NB4 (cell line): ENCODE measurements around the gene CABLES2.

Experiments
- DNase-seq: peaks from one replicate; pipeline ENCODE4 v3.0.0; 2010; ENCODE audit warnings: low read depth
- H3K4me3 ChIP-seq: one replicate; pipeline ENCODE4 v1.5.1; 2011; ENCODE audit warnings: mild to moderate bottlenecking, low read depth, low read length, moderate library complexity
- MYC ChIP-seq: IDR thresholded peaks from 2 replicates; pipeline ENCODE4 v1.6.1; 2011; ENCODE audit warnings: low read depth, low read length
- POLR2A ChIP-seq: IDR thresholded peaks from 2 replicates; pipeline ENCODE4 v1.6.1; 2011; ENCODE audit warnings: mild to moderate bottlenecking; ENCODE audit not compliant: insufficient read length; ENCODE audit errors: extremely low read depth
- TF ChIP-seq, protein P1 (sequence below): IDR thresholded peaks from 2 replicates; pipeline ENCODE4 v1.6.1; 2011; ENCODE audit warnings: low read depth, low read length
- TF ChIP-seq, protein P2 (sequence below): IDR thresholded peaks from one replicate; pipeline ENCODE4 v1.5.1; 2012; ENCODE audit warnings: low read depth, low read length

Gene CABLES2

DNA sequence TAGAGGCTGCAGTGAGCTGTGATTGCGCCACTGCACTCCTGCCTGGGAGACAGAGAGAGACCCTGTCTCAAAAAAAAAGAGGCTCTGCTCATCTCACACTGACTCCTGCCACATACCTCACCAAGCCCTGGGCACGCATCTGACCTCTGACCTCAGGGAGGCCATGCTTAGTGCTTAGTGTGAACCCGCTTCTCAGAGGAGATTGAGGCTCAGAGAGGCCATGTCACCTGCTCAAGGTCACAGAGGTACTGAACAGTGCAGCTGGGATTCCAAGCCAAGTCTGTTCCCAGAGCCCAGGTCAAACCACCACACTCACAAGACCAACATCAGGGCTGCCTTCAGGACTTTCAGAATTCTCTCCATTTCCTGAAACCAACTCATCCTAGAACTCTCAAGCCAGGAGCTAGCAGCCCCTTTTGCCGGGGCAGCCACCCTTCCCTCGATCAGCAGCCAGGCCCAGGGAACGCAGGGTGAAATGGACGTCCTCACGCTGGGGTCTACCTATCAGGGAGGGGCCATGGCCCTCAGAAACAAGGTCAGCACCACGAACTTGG, 2.9 kb downstream of the CABLES2 start:
- no peak for DNase-seq
- H3K4me3 ChIP-seq, result no peak overlapping the region
- TF ChIP-seq POLR2A, result no peak
- TF ChIP-seq MYC, result no peak
- TF ChIP-seq, protein P1, sequence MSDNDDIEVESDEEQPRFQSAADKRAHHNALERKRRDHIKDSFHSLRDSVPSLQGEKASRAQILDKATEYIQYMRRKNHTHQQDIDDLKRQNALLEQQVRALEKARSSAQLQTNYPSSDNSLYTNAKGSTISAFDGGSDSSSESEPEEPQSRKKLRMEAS, result no peak
- TF ChIP-seq, protein P2, sequence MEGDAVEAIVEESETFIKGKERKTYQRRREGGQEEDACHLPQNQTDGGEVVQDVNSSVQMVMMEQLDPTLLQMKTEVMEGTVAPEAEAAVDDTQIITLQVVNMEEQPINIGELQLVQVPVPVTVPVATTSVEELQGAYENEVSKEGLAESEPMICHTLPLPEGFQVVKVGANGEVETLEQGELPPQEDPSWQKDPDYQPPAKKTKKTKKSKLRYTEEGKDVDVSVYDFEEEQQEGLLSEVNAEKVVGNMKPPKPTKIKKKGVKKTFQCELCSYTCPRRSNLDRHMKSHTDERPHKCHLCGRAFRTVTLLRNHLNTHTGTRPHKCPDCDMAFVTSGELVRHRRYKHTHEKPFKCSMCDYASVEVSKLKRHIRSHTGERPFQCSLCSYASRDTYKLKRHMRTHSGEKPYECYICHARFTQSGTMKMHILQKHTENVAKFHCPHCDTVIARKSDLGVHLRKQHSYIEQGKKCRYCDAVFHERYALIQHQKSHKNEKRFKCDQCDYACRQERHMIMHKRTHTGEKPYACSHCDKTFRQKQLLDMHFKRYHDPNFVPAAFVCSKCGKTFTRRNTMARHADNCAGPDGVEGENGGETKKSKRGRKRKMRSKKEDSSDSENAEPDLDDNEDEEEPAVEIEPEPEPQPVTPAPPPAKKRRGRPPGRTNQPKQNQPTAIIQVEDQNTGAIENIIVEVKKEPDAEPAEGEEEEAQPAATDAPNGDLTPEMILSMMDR, result no peak

DNA sequence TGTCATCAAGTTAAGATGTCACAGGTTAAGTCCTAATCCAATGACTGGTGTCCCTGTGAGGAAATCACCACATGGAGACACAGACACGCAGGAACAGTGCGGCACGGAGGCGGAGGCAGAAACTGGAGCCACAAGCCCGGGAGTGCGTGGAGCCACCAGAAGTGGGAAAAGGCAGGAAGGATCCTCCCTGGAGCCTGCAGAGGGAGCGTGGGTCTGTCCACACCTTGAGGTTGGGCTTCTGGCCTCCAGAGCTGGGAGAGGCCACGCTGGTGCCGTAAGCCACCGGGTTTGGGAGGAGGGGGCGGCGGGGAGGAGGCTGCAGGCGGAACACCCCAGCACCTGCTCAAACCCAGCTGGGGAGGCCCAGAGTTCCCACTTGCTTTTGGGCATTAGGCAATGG, 3.8 kb downstream of the CABLES2 start:
- no peak for DNase-seq
- TF ChIP-seq MYC (no peak), POLR2A (no peak)
- TF ChIP-seq, protein P2, result no peak
- TF ChIP-seq, protein P1, result no peak
- H3K4me3 ChIP-seq, result no peak overlapping the region

DNA sequence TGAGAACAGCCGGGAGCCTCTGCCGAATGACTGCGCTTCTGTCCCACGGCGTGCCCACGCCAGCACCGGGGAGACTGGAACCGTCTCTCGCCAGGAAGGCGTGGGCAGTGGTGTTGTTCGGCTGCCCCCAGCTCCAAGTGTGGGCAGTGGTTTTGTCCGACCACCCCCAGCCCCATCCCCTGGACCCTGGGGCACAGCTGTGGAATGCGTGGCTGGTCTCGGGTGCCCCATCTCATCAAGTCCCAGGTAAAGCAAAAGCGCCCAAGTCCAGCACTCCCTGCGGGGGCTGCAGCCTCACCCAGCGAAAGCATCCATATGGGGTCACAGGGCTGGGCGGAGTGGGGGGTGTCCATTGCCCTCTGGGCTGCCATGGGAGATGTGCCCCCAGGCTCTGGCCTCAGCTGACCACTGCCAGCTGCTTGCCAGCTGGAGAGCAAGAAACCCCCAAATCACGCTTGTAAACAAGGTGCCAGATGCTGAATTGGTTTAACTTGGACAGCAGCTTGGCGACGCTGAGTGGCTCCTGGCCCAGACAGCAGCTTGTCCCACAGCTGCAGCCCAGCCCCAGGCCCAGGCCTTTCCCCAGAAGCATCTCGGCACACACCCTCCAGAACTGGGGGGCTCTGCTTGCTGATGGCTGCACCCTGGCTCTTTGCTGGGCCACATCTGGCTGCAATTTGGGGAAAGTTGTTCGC, 4.5 kb downstream of the CABLES2 start:
- H3K4me3 ChIP-seq, result no peak overlapping the region
- TF ChIP-seq, protein P2, result no peak
- TF ChIP-seq, protein P1, result no peak
- no peak for TF ChIP-seq POLR2A
- no peak for DNase-seq

DNA sequence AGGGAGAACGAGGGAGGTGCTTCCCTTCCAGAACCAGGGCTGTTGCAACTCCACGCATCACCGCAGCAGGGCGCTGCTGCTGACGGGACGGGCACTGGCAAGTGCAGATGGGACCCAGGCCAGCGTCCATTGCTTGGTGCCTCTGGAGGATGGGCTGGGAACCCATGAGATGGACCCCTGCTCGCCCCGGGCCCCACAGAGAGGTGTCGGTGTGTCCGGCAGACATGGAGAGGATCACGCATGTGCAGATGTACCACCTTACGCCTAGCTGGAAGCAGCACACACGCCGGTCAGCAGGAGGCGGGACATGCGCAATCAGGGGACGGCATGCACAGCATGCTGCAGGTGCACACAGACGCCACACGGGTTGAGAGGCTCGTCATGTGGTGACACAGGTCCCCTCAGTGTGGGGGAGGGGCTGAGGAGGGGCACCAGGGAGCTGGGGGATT, 5.7 kb downstream of the CABLES2 start:
- TF ChIP-seq POLR2A (no peak), MYC (no peak)
- TF ChIP-seq, protein P1, result no peak
- TF ChIP-seq, protein P2, result no peak
- no peak for DNase-seq
- no peak overlapping the region for H3K4me3 ChIP-seq

DNA sequence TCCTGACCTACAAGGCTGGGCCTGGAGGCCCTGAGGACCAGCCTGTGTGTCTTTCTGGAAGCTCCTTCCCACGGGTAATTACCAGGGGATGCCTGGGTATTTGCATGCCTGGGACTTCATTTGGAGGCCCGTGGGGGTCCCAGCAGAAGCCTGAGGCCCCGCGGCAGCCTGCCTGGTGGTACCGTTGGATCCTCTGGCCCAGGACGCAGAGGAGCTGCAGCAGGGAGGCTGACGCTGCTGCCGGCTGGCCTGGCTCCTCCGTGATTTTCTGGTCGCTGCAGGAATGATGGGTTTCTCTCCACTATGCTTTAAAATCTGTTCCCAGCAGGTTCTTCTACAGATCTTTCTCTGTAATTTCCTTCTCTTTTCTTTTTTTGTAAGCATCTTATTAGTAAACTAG, 6.5 kb downstream of the CABLES2 start:
- no peak overlapping the region for H3K4me3 ChIP-seq
- DNase-seq, result no peak
- TF ChIP-seq, protein P1, result no peak
- TF ChIP-seq, protein P2, result no peak
- TF ChIP-seq MYC (no peak), POLR2A (no peak)
